Muscle of arm (tissue), 12 donors: ENCODE measurements around the gene TEPSIN. TPM values are rescaled to one million over a fixed set of nuclear protein-coding genes. Genes with fewer than 3 reads are reported as not detected.

ENCODE experiments used
- DNase-seq: peaks from one replicate; pipeline ENCODE4 v3.0.0-alpha.2; 2013
- polyA plus RNA-seq, 12 donors: library from polyadenylated mRNA; unstranded; fragments of 120-200 nt; gene quantifications; one replicate each; pipeline ENCODE4 v1.2.1, GENCODE V29; 2013; ENCODE audit not compliant: insufficient read length in 12 of 12

The TEPSIN gene
- polyA plus RNA-seq, 12 donors, result 7.9 to 25.7 (median 11.9) TPM; not detected in 1

- DNase-seq, result no peak
Measured at GRCh38 chr17:81197831-81198490, 40.9 kb downstream of the TEPSIN start.

DNA sequence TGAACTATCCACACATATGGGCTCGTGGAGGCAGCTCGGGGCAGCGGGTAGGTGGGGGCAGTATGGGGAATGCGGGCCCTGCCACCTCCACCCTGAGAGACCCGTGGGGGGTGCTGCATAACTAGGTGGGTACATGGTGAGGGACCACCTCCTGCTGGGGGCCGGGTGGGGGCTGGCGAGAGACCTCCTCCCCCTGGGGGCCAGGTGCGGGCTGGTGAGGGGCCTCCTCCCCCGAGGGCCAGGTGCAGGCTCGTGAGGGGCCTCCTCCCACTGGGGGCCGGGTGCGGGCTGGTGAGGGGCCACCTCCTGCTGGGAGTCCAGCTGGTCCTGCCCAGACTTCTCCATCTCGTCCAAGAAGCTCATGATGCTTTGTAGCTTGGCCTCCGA, 41.5 kb downstream of the TEPSIN start:
- DNase-seq, result no peak

DNA sequence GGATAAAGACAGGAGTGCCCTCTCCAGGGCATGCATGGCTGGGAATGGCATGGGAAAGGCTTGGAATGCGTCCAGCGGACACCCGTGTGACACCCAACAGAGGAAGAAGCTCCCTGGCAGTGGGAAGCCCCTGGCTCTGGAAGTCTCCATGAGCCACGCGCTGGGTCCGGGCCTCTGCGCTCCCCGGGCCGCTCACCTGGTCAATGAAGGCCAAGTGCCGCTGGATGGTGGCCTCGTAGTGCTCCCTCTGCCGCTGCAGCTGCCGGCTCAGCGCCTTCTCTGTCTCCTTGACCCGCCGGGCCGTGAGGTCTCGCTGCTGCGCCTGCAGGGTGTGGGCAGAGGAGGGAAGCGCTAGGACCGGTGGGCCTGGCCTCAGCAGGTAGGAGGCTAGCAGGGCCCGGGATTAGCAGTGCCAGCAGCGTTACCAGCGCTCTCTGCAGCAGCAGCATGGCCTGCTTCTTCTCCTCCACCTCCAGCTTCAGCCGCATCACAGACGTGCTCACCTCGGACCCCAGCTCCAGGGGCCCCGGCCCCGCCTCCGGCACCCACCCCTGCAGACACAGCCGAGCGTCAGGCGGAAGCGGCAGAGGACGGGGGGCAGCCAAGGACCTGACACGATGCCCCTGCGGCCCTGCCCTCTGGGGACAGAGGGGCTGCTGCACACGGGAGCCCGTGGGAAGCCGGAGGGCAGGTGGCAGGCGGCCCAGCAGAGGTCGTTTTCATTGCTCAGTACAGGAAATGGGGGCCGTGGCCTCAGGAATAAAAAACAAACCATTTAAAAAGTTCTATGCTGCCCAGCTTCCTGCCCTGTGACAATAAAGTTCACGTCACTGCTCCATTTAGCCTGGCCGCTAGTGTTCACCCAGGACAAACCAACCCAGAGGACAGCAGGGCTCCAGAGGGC, 42.1 kb downstream of the TEPSIN start:
- DNase-seq, result no peak

DNA sequence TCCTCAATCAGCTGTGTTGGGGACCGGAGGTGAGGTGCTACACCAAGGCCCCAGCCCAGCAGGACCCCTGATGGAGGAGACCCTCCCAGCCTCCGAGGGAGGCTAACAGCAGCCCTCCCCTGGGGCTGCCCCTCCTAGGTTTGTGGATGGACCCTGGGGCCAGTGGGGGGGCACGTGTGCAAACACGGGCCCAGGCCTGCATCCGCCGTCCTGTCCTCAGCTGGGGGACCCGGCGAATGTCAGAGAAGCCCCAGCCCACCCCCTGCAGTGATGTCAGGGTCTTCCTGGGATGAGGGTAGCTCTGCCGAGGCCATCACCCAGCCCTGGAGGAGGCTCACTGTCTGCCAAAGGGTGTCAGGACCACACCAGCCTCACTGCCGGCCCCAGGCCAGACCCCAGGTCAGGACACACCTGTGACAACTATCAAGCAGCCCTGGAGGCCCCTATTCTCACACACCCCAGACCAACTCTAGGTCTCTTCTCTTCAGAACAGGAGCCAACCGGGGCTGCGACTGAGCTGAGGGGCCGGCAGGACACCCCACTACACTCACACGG, 42.8 kb downstream of the TEPSIN start:
- DNase-seq, result no peak

GRCh38 chr17:81194941-81195901, 43.6 kb downstream of the TEPSIN start:
- DNase-seq, result no peak

GRCh38 chr17:81194225-81194760, 44.6 kb downstream of the TEPSIN start:
- DNase-seq, result no peak

DNA sequence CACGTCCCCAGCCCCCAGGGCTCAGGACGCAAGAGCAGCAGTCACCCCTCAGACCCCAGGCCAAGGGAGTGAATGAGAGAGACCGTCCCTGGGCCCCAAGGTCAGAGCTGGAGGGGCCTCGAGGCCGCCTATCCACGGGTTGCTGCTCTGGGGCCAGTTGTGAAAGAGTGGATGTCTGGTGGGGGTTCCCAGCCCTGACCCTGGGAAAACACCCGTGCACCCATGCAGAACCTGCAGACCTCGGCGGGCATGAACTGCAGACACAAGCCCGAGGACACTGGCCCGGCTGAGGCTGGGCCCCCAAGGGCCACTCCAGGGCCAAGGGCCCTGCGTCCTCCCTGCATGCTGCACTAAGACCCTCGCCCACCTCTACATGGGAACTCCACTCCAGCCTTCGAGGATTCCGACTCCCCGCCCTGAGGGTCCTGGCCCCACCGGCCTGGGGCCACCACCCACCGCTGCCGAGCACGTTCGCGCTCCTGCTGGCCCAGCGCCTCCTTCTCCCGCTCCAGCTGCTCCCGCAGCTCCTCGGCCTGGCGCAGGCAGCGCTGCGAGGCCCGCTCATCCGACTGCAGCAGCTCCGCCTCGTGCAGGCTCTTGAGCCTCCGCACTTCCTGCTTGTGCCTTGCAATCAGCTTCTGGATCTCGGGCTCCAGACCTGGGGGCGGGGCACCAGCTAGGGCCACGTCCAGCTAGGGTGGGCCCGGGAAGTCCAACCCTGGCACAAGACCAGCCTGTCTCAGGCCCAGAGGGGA, 45.2 kb downstream of the TEPSIN start:
- DNase-seq, result no peak

DNA sequence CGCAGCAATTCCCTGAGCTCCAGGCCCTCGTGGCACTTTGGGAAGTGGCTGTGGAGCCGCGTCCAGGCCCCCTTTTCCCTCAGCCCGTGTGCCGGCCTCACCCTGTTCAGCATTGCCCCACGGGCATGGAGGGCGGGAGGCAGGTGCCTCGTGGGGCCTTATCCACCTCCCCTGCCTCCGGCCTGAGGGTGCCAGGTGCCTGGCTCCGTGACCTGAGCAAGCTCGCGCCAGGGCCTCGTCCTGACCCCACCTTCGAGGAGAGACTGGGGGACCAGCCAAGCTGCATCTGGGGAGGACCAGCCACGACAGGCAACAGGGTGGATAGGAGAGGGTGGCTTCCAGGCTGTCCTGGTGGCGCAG, 45.8 kb downstream of the TEPSIN start:
- no peak for DNase-seq

DNA sequence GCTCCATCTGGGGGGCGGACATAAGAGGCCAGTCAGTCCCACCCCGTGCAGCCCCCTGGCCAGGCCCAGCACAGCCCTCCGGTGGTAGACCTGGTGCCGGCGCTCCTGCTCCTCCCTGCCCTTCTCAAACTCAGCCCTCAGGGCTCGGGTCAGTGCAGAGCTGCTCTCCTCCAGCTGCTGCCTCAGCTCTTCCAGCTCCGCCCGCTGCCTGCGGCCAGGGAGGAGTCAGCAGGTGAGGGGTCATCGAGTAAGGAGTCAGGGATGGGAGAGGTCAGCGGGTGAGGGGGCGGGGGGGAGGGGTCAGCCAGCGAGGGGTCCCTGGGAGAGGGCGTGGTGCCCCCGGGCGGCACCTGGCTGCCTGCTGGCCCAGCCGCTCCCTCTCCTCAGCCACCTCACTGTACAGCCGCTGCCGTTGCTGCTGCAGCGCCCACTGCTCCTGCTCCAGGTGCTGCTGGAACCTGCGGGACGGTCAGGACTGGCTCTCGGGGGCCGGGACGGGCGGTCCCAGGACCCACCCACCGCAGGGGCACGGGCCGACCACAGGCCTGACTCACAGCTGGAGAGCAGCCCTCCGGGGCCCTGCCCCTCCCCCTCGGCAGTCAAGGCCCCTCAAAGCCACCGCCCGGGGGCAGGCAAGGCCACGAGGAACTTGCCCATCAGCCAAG, 46.3 kb downstream of the TEPSIN start:
- DNase-seq, result no peak

DNA sequence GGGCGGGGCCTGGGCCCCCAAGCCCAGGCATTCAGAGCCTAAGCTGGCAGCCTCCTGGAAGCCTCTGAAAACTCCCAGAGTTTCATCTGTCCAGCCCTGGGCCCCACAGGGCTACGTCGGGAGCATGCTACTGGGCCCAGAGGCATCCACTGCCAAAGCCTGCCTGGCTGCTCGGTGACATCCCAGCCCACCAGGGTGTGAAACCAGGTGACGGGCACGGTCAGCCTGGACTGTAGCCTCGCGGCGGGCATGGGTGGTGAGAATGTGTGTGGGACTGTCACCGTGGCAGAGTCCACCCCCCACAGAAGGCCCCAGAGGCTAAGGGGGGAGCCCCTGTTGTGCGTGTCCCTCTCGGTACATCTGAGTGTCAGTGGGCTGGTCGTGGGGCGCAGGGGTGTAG, 47.2 kb downstream of the TEPSIN start:
- DNase-seq, result no peak

DNA sequence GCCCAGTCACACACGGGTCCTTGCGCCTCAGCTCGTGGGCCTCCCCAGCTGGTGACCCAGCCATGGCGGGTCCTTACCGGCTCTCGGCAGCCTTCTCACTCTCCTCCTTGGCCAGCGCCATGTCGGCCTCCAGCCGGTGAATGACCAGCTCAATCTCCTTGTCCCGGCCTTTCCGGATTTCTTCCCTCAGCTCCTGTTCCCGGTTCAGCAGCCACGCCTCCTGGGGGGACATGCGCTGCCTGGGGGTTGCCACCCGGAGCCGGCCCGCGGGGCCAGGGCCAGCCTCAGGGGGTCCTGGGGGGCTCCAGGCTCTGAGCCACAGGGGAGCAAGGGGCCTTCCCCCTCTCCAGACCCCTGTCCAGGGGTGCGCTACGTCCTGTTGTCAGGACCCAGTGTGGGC, 47.7 kb downstream of the TEPSIN start:
- no peak for DNase-seq

DNA sequence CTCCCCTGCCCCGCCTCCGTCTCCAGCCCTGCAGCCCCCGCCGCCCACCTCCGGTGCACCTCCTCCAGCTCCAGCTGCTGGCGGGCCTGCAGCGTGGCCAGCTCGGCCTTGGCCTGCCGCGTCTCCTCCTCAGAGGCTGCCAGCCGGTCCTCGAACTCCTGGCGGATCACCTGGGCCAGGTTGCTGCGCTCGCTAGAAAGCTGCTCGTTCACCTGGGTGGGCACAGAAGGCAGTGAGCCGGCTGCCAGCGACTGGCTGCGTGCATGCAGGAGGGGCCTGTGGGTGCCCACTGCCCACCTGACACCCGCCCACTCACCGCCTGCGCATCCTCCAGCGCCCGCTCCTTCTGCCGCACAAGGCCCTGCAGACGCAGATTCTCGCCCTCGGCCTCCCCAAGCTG, 48.3 kb downstream of the TEPSIN start:
- DNase-seq, result no peak

DNA sequence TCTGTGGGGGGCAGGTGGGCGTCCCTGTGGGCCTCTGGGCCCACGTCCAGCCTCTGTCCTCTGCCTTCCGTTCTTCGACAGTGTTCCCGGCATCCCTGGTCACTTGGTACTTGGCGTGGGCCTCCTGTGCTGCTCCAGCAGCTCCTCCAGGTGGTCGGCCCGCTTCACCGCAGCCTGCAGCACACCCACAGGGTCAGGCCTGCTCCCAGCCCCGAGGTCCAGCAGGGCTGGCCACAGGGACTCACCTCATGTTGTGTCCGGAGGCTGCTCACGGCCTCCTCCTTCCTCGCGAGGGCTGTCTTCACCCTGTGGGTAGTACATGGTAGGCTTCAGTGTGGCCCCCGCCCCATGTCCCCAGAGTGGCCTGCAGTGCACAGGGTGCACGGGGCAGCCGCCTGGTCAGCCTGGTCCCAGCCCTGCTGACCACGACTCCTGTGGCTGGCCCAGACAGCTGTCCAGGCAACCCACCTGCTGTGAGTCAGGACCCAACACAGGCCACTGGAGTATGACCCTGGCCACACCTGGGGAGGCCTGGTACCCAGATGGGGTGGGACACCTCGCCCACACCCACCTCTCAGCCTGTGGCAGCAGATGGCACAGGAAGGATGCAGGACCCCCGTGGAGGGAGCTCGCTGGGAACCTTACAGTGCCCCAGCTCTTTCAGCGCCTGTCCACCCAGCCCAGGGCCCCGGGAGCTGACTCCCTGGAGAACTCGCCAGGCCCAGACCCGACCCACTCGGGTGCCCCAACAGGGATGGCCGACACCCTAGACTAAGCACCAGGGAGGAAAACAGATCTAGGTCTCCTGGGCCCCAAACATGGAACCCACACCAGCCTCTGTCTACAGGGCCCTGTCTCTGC, 49.0 kb downstream of the TEPSIN start:
- no peak for DNase-seq

GRCh38 chr17:81189016-81189415, 49.8 kb downstream of the TEPSIN start:
- no peak for DNase-seq

DNA sequence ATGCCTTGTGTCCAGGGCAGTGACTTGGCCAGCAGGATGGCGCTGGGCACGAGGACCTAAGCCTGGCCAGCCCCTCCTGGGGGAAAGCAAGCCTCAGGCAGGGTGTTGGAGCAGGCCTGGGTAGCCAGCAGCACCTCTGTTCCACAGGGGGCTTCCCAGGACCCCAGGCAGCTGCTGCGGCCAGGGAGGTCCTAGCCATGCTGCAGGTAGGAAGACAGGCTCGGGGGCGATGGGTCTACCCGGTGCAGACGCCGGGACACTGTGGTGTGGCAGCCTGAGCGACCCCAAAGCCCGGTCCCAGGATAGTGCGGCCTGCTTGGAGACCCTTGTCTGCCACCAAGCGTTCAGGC, 50.4 kb downstream of the TEPSIN start:
- no peak for DNase-seq

GRCh38 chr17:81187586-81188490, 51.0 kb downstream of the TEPSIN start:
- no peak for DNase-seq

GRCh38 chr17:81187120-81187519, 51.7 kb downstream of the TEPSIN start:
- DNase-seq, result no peak

DNA sequence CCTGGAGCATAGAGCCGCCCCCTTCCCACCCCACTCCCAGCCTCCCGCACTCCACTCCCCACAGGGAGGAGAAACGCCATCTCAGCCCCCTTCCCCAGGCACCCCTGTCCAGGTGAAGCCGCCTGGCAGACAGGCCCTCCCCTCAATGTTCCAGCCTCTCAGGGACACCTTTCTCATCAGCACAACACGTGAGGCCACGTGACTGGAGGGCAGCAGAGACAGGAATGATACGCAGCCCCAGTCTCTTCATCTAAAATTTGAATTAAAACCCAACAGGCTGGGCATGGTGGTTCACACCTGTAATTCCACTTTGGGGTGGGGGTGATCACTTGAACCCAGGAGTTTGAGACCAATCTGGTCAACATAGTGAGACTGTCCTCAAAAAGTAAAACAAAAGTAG, 52.7 kb downstream of the TEPSIN start:
- DNase-seq, result no peak
